Ovary (tissue), 3 donors: ENCODE measurements around the gene NOTCH1.

Experiments
- POLR2A ChIP-seq: fragments of 450-650 bp; IDR thresholded peaks from one replicate; pipeline ENCODE4 v1.6.1; 2017; ENCODE audit warnings: antibody characterized with exemption, mild to moderate bottlenecking, moderate library complexity
- TF ChIP-seq, protein P1 (sequence below), 3 donors: fragments of 450-650 bp in 2 of 3; fragments of 200-600 bp in 1 of 3; IDR thresholded peaks; one replicate each; pipeline versions ENCODE4 v1.5.1 to v1.8.0; 2016 to 2022; ENCODE audit warnings: antibody characterized with exemption in 3 of 3, mild to moderate bottlenecking in 1 of 3
- donor health status: DM: no; HTN: no; CAD: no.

DNA sequence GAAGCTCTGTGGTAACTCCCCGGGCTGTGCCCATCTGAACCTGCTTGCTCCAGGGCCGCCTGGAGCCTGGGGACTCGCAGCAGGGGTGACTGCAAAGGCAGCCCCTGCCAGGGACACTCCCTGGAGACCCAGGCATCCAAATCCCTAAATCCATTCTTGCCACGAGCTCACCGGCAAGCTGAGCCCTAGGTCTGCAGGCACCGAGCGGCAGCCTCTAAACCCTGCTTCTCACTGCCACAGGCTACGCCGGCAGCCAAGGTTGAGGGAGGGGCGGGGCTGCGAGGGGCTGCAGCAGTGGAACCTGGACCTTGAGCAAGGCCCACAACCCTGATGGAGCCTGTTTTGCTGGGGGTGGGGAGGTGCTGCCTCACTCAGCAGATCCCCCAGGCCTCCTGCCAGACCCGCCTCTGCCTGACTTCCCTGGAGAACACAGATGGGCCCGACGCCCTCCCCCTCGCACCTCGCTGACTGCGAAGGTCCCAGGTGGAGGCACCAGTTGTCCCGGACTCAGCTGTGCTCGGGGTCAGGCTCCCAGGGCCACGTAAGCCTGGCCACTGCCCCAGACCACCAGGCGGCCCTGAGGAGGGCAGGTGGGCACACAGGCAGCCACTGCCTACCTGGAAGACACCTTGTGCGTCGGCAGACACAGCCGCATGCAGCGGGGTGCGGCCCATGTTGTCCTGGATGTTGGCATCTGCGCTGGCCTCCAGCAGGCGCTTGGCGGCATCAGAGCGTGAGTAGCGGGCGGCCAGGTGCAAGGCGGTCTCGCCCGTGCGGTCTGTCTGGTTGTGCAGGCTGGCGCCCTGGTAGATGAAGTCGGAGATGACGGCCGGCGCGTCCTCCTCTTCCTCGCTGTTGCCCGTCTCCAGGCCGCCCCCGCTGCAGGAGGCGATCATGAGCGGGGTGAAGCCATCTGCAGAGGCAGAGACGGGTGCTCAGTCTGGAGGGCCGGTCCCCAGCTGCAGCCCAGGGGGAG, 45.6 kb downstream of the NOTCH1 start:
- TF ChIP-seq, protein P1, sequence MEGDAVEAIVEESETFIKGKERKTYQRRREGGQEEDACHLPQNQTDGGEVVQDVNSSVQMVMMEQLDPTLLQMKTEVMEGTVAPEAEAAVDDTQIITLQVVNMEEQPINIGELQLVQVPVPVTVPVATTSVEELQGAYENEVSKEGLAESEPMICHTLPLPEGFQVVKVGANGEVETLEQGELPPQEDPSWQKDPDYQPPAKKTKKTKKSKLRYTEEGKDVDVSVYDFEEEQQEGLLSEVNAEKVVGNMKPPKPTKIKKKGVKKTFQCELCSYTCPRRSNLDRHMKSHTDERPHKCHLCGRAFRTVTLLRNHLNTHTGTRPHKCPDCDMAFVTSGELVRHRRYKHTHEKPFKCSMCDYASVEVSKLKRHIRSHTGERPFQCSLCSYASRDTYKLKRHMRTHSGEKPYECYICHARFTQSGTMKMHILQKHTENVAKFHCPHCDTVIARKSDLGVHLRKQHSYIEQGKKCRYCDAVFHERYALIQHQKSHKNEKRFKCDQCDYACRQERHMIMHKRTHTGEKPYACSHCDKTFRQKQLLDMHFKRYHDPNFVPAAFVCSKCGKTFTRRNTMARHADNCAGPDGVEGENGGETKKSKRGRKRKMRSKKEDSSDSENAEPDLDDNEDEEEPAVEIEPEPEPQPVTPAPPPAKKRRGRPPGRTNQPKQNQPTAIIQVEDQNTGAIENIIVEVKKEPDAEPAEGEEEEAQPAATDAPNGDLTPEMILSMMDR (IDR thresholded peaks at IDR 0.05) = no peak
- no peak for TF ChIP-seq POLR2A
